Left renal pelvis (tissue), 4 donors: ENCODE data around the gene SNRNP70. TPM values are rescaled to one million over a fixed set of nuclear protein-coding genes. Genes with fewer than 3 reads are reported as not detected.
"Not testable (repeated sequence)": the region's sequence is repeated elsewhere in the genome, so short reads cannot be mapped to it uniquely, and the experiment has no call there.

Experiments used
- DNase-seq, 4 donors: peaks; one replicate each; pipeline ENCODE4 v3.0.0-alpha.2; 2013; ENCODE audit warnings: low read depth in 4 of 4, low spot score in 3 of 4
- polyA plus RNA-seq, 4 donors: library from polyadenylated mRNA; unstranded; fragments of 120-200 nt; gene quantifications; one replicate each; pipeline ENCODE4 v1.2.1, GENCODE V29; 2013; ENCODE audit not compliant: insufficient read length in 4 of 4

SNRNP70 gene
- polyA plus RNA-seq, 4 donors, result 254 to 427 (median 319) TPM

- peak; percentile 77 to 89 (median 86) for DNase-seq
These were observed 33.5 kb downstream of the SNRNP70 start, which contains the start of gene C19orf73 for GRCh38 chr19:49118565-49119410. C19orf73 (minus strand) TSS chr19:49119143; CDS start chr19:49119022, 121 bp downstream.

DNA sequence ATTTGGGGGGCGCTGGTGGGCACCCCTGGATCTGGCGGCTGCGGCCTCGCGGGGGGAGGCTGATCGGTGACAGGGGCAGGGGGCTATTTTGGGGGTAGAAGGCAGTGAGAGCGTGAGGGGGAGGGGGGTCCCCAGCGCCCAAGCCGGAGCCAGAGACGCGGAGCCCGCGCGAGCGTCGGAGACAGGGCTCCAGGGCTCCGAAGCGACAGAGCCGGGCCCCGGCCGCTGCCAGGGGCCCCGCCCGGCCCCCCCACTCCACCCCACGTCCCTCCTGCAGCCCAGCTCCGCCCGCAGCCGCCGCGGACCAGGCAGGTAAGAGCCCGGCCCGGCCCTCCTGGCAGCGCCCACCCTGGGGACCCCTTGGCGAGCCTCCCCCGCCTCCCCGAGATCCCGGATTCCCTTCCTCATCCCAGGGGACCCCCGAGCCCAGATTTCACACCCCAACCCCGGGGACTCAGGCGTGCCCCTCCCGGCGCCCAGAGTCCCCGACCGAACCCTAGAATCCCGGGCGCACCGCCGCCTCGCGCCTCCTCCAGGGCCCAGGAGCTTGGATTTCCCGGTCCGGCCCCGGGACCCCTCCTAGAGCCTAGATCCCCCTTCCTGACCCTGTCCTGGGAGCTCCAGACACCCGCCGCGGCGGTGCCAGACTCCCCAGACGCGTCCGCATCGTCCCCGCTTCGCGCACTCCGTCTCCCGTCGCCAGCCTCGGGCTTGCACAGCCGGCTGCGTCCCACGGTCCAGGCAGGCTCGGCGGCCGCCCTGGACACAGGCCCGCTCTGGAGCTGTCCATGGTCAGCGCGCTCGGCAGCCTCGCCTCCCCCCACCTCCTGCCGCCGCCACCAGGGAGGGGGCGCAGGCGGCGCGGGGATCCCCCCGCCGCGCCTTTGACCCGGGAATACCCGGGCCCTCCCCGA, 34.4 kb downstream of the SNRNP70 start, which contains the start of gene PPFIA3:
Gene PPFIA3, plus strand, starts transcription at position 134 of the 914 bp plus-strand sequence. CDS start 8,330 bp downstream, outside the sequence.
- no peak for DNase-seq

- no peak for DNase-seq
These were observed 35.1 kb downstream of the SNRNP70 start for GRCh38 chr19:49120325-49120683.

DNA sequence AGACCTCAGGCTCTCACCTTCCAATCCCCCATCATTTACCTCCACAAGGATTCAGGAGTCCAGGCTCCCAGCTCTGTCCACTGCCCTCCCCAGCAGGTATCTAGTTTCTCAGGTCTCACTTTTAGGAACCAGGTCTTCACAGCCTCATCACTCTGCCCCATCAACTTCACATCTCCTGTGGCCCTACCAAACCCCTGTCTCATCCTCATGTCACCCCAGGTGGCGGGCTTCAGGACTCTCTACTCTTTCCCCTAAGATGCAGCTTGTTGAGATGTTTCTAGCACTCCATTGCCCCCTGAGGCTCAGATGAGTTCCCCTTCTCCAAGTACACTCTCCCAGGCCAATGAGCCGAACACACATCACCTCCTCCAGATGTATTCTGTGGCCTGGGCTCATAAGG, 35.6 kb downstream of the SNRNP70 start:
- DNase-seq, result no peak

GRCh38 chr19:49121841-49122240, 36.6 kb downstream of the SNRNP70 start:
- not testable (repeated sequence) for DNase-seq

- not testable (repeated sequence) for DNase-seq
These were observed 38.0 kb downstream of the SNRNP70 start for GRCh38 chr19:49123285-49123684.

- DNase-seq, result no peak
These were observed 39.9 kb downstream of the SNRNP70 start for GRCh38 chr19:49125025-49125731.

DNA sequence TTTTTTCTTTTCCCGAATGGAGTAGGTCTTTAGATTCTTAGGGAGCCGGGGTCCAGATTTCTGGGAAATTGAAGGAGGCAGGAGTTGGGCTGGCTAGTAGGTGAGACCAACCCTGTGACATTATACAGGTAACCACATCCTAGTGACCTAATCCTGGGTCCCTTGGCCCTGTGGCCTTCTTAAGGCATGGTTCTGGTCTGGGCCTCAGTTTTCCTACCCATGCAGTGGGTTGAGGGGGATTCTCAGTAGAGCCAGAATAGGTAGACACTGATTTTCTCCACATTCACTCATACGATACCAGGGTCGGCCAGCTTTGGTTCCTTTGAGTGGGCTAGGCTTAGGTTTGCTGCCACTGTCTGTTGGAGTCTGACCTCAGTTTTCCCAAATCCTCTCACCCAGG, 41.3 kb downstream of the SNRNP70 start:
- no peak for DNase-seq

DNA sequence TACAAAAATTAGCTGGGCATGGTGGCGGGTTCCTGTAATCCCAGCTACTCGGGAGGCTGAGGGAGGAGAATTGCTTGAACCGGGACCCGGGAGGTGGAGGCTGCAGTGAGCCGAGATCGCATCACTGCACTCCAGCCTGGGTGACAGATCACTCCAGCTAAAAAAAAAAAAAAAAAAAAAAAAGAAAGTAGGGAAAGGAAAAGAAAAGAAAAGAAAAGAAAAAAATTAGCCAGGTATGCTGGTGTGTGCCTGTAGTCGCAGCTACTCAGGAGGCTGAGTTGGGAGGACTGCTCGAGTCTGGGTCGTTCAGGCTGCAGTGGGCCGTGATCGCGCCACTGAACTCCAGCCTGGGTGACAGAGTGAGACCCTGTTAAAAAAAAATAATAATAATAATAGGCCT, 42.0 kb downstream of the SNRNP70 start:
- DNase-seq, result not testable (repeated sequence)

DNA sequence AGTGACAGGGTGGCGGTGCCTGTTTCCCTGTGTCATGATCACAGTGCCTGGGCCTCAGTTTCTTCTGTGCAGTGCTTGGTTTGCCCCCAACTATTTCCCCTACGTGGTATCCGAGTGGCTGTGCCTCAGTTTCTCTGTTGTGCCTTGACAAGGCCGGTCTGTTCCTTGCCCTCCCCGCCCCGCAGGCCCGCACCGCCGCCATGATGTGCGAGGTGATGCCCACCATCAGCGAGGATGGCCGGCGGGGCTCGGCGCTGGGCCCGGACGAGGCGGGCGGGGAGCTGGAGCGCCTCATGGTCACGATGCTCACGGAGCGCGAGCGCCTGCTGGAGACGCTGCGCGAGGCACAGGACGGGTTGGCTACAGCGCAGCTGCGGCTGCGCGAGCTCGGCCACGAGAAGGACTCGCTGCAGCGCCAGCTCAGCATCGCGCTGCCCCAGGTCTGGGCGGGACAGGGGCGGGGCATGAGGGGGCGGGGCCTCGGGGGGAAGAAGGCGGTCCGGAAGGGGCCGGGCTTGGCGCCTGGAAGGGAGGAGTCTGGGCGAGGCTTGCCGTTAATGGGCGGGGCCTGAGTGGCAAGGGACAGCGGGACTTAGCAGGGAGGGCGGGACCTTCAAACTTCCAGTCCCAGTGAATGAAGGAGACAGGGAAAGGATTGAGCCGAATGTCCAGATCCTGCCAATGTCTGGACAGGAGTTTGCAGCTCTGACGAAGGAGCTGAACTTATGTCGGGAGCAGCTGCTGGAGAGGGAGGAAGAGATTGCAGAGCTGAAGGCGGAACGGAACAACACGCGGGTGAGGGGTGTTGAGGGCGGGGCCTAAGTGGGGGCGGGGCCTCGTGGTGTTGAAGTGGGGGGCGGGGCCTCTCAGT, 42.7 kb downstream of the SNRNP70 start:
- DNase-seq, result peak in 3 of 4 donors; percentile 90 to 93 (median 91)

DNA sequence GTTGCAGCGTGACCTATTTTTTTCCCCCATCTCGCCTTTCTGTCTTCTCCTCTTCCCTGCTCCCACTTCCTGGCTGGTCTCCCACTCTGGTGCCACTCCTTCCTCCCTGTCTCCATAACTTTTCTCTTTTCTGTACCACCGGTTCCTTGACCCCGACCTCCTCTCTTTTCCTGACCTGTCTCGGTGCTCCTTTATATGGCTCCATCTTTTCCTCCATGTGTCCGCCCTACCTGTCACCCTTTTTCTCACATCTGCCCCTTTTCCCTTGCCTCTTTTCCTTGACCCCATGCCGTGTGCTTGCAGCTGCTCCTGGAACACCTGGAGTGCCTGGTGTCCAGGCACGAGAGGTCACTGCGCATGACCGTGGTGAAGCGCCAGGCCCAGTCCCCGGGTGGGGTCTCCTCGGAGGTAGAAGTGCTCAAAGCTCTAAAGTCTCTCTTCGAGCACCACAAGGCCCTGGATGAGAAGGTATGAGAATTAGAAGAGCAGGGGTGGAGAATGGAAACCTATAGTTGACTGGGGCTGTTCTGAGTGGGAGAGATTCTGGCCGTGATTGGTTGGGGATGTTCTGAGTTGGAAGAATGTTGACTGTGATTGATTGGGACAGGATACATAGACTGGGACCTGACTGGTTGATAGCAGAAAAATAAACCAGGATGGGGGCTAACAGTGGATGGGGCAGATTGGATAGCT, 43.4 kb downstream of the SNRNP70 start:
- DNase-seq, result no peak

GRCh38 chr19:49129238-49129583, 44.0 kb downstream of the SNRNP70 start:
- no peak for DNase-seq

GRCh38 chr19:49130325-49130724, 45.1 kb downstream of the SNRNP70 start:
- DNase-seq, result no peak

DNA sequence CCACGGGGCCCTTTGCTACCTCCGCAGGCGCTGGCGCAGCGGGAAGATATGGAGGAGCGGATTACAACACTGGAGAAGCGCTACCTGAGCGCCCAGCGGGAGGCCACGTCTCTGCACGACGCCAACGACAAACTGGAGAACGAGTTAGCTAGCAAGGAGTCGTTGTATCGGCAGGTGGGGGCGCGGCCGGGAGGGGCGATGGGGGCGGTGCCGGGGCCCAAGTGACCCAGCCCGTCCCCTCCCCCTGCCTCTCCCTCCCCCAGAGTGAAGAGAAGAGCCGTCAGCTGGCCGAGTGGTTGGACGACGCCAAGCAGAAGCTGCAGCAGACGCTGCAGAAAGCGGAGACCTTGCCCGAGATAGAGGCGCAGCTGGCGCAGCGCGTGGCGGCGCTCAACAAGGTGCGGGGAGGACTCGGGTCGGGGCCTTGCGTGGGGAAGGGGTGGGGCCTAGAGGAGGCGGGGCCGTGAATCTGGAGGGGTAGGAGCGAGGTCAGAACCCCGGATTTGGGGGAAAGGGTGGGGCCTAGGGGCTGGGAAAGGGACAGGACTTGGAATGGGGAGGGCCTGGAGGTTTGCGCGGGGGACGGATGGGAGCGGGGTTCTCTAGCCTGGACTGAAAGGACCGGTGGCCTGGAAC, 47.8 kb downstream of the SNRNP70 start:
- no peak for DNase-seq

DNA sequence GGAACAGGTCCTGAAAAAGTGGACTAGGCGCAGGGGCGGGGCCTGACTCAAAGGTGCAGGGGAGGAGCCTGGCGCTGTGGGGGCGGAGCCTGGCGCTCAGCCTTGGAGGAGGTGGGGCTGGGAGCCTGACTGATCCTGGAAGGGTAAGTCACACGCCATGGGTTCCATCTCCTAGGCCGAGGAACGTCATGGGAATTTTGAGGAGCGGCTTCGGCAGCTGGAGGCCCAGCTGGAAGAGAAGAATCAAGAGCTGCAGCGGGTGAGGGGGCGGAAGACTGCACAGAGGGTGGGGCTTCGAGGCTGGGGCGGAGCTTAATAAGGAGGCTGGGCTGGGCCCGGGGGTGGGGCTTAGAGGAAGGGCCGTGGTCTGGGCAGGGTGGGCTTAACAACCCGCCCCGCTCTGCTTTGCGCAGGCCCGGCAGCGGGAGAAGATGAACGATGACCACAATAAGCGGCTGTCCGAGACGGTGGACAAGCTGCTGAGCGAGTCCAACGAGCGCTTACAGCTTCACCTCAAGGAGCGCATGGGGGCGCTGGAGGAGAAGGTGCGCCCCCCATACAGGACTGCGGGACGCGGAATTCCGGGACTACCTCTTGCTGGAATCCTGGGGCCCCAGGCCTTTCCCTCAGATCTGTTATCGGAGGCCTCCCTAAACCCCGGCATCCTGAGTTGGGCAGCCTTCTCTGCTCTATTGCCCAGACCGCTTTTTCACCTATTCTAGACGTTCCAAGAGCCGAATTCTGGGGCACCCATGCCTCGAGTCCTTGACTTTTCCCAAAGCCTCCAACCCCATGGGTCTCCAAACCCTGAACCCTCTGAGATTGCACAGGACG, 48.6 kb downstream of the SNRNP70 start:
- no peak for DNase-seq

DNA sequence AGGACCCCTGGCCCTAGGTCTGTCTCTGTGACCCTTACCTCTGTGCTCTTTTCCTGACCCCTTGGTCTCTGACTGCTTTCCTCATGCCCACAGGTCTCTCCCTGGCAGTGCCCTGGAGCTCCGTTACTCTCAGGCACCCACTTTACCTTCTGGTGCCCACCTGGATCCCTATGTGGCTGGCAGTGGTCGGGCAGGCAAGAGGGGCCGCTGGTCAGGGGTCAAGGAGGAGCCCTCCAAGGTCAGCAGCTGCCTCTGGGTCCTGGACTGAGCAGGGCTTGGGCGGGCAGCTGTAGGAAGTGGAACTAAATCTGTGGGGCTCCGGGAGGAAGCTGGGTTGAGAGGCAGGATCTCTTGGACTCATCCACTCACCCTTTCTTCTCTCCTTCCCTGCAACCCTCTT, 50.4 kb downstream of the SNRNP70 start:
- DNase-seq, result no peak

GRCh38 chr19:49136771-49137171, 51.5 kb downstream of the SNRNP70 start:
- DNase-seq, result no peak

GRCh38 chr19:49140951-49141350, 55.7 kb downstream of the SNRNP70 start:
- no peak for DNase-seq
